Type B pancreatic cell (in vitro differentiated cells): ENCODE measurements around the gene LRRC4. TPM values are rescaled to one million over a fixed set of nuclear protein-coding genes. Genes with fewer than 3 reads are reported as not detected.

Source experiments
- DNase-seq: peaks from one replicate; pipeline ENCODE4 v3.0.0; 2021; ENCODE audit warnings: mixed read lengths; ENCODE audit not compliant: unreplicated experiment; ENCODE audit errors: extremely low spot score
- H3K27ac Mint-ChIP-seq: 2 replicates; pipeline ENCODE4 v1.8.0; 2021; ENCODE audit warnings: mild to moderate bottlenecking, mixed read lengths
- H3K27me3 Mint-ChIP-seq: 2 replicates; pipeline ENCODE4 v1.8.0; 2021; ENCODE audit warnings: mixed read lengths
- H3K36me3 Mint-ChIP-seq: 2 replicates; pipeline ENCODE4 v1.8.0; 2021; ENCODE audit warnings: mixed read lengths
- H3K4me1 Mint-ChIP-seq: one replicate; pipeline ENCODE4 v1.8.0; 2021; ENCODE audit warnings: mixed read lengths; ENCODE audit not compliant: unreplicated experiment
- H3K4me3 Mint-ChIP-seq: 2 replicates; pipeline ENCODE4 v1.8.0; 2021; ENCODE audit warnings: mild to moderate bottlenecking, mixed read lengths
- H3K9me3 Mint-ChIP-seq: 2 replicates; pipeline ENCODE4 v1.8.0; 2021; ENCODE audit warnings: mixed read lengths
- total RNA-seq: library from RNA; stranded (reverse); gene quantifications from 2 replicates; pipeline ENCODE4 v1.2.1, GENCODE V29; 2021; ENCODE audit warnings: low replicate concordance
- TF ChIP-seq, protein P1 (sequence below): fragments of 200-600 bp; sonication (generic); conservative IDR thresholded peaks from 2 replicates; pipeline ENCODE4 v1.5.0; 2021; ENCODE audit warnings: antibody characterized with exemption, mild to moderate bottlenecking

Gene LRRC4
- total RNA-seq, 1 donor from 2014 or later, result 37.7 TPM

DNA sequence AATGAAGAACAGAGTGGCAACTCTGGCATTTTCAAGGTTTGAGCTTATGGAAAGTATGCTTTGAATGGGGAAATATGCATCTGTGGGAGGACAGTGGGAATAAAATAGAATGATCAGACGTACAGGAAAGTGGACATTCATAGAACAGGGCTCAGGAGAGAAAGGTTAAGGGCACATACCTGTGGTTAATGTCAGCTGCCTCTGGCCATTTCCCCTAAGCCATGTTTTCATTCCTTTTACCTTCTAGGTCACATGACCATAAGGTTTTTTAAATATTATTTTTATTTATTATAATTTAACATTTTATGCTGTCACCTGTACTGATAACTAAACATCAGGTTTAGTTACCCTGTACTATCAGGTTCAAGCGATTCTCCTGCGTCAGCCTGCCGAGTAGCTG lies 52.8 kb downstream of the LRRC4 start:
- no peak for DNase-seq
- Mint-ChIP-seq H3K27me3 (no peaks in the 10 kb centered on the region), H3K9me3 (peaks cover 18% of the 10 kb centered on the region), H3K36me3 (peaks cover 28% of the 10 kb centered on the region), H3K27ac (no peak overlapping the region), H3K4me3 (no peak overlapping the region), H3K4me1 (peaks cover 43% of the 10 kb centered on the region)
- TF ChIP-seq, protein P1, sequence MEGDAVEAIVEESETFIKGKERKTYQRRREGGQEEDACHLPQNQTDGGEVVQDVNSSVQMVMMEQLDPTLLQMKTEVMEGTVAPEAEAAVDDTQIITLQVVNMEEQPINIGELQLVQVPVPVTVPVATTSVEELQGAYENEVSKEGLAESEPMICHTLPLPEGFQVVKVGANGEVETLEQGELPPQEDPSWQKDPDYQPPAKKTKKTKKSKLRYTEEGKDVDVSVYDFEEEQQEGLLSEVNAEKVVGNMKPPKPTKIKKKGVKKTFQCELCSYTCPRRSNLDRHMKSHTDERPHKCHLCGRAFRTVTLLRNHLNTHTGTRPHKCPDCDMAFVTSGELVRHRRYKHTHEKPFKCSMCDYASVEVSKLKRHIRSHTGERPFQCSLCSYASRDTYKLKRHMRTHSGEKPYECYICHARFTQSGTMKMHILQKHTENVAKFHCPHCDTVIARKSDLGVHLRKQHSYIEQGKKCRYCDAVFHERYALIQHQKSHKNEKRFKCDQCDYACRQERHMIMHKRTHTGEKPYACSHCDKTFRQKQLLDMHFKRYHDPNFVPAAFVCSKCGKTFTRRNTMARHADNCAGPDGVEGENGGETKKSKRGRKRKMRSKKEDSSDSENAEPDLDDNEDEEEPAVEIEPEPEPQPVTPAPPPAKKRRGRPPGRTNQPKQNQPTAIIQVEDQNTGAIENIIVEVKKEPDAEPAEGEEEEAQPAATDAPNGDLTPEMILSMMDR, result no peak

Other genes with a start within 250 kb of the LRRC4 start
- gene LEP, start 209.8 kb upstream of the LRRC4 start, total RNA-seq, result not detected in 2 replicates